ENCODE measurements around the gene TBX6. TPM values are rescaled to one million over a fixed set of nuclear protein-coding genes. Genes with fewer than 3 reads are reported as not detected.

The TBX6 gene
- total RNA-seq, 1 donor from 2014 or later = 2.9 TPM

DNA sequence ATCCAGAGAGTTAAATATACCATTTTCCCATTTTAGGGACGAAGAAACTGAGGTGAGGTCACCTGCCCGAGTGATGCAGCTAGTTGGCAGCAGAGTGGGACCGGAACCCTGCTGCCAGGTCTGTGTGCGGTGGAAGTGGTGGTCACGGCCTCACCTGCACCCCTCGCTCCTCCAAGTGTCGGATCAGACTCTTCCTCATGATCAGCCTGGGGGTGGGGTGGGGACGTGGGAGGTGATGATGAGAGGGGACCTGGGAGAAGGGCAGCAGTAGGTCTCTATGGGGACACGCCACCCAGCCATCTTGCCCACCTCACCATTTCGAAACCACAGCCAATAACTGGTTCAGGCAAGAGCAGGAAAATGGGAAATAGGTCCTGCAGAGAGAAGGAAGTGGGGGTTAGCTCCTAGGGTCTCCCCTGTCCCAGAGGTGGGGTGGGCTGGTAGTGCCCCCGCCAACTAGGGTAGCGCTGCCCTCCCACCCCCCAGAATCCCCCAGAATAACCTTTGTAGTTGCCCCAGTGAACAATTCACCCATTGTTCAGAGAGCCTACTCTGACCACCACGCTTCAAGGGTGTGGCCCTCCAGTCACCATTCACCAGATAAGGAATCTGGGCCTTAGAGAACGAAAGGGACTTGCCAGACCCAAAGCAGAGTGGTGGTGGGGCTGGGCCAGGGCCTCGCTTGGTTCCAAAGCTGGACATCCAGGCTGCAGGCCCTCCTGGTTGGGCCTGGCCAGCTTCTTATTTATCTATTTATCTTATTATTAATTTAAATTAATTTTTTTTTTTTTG lies 16.5 kb upstream of the TBX6 start:
- no peak for DNase-seq (ENCODE audit: low spot score)
- intact Hi-C loops (cut with micrococcal nuclease) = no loop called here
- H3K9me3 Mint-ChIP-seq = no peaks in the 10 kb centered on the region
- H3K27me3 Mint-ChIP-seq (ENCODE audit: low read depth) = no peaks in the 10 kb centered on the region
- H3K27ac Mint-ChIP-seq = no peak overlapping the region
- peaks cover 42% of the 10 kb centered on the region for H3K36me3 Mint-ChIP-seq (ENCODE audit: low read depth)
- H3K4me1 Mint-ChIP-seq (ENCODE audit: low read depth) = no peaks in the 10 kb centered on the region
- no peak overlapping the region for H3K4me3 Mint-ChIP-seq (ENCODE audit: low read depth)

- intact Hi-C loops (cut with micrococcal nuclease) = no loop called here
Observed at GRCh38 chr16:30104492-30104891, 12.8 kb upstream of the TBX6 start.

DNA sequence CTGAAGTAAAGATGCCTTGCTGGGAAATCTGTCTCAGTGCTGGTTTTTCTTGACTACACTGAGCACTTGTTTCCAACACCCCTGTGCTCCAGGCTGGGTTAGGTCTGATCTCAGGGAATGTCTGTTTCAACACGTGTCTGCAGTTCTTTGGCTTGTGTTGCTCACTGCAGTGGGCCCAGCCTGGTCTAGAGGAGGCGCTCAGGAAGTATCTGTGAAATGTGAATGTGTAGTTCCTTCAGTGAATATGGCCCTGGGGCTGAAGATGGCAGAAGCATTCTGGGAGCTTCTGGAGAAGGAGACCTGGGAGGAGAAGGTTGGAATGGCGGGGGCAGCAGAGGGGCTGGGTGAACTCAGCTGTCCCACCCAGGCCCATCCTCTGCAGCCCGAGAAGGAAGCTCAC lies 12.4 kb upstream of the TBX6 start:
- no peak overlapping the region for H3K4me3 Mint-ChIP-seq (ENCODE audit: low read depth)
- H3K36me3 Mint-ChIP-seq (ENCODE audit: low read depth) = peaks cover 27% of the 10 kb centered on the region
- no peaks in the 10 kb centered on the region for H3K9me3 Mint-ChIP-seq
- no peak for DNase-seq (ENCODE audit: low spot score)
- no peaks in the 10 kb centered on the region for H3K27me3 Mint-ChIP-seq (ENCODE audit: low read depth)
- H3K4me1 Mint-ChIP-seq (ENCODE audit: low read depth) = no peaks in the 10 kb centered on the region
- intact Hi-C loops (cut with micrococcal nuclease) = no loop called here
- H3K27ac Mint-ChIP-seq = no peak overlapping the region

More at GRCh38 chr16:30104492-30104891, 12.8 kb upstream of the TBX6 start:
- DNase-seq (ENCODE audit: low spot score) = no peak
- Mint-ChIP-seq H3K27me3 (ENCODE audit: low read depth) (no peaks in the 10 kb centered on the region), H3K4me1 (ENCODE audit: low read depth) (no peaks in the 10 kb centered on the region), H3K4me3 (ENCODE audit: low read depth) (no peak overlapping the region), H3K27ac (no peak overlapping the region), H3K9me3 (no peaks in the 10 kb centered on the region), H3K36me3 (ENCODE audit: low read depth) (peaks cover 27% of the 10 kb centered on the region)

DNA sequence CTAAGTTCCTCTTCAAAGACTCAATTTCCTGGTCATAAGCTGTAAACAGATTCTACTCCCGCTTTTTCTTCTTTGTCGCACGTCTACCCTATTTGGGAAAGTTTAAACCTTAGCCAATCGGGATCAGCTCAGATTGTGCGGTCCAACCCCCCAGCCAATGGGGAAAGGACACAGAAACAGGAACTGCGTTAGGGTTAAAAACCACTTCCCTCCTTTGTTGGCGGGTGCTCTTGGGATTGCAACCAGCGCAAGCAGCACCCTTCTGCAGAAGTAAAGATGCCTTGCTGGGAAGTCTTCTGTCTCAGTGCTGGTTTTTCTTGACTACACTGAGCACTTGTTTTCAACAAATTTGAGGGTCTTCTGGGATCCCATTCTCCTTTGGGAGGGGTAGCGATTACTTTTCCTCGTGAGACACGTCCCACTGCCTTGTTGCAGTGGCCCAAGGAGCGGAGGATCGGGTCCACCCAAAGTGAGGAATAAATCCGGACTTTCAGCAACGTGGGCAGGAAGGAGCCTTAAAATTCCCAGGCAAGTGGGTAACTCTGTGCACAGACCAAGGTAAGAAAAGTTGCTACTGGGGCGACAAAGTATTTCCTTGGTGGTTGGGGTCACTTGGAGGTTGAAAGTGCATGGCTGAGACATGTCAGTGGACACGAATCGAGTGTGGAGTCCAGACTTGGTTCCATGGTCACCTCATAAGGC lies 5.3 kb upstream of the TBX6 start:
- intact Hi-C loops (cut with micrococcal nuclease) = loop anchor here (1.0 to 10.0 kb wide), 2 partner anchors 22 to 308 kb away; partner anchors contain the start of genes PPP4C and ZNF771
- peak overlapping the region; percentile 85 for H3K27ac Mint-ChIP-seq
- peak overlapping the region; percentile 65 for H3K4me3 Mint-ChIP-seq (ENCODE audit: low read depth)
- H3K9me3 Mint-ChIP-seq = peaks cover 24% of the 10 kb centered on the region
- DNase-seq (ENCODE audit: low spot score) = no peak
- no peaks in the 10 kb centered on the region for H3K27me3 Mint-ChIP-seq (ENCODE audit: low read depth)
- H3K36me3 Mint-ChIP-seq (ENCODE audit: low read depth) = peaks cover 41% of the 10 kb centered on the region
- H3K4me1 Mint-ChIP-seq (ENCODE audit: low read depth) = peaks cover 21% of the 10 kb centered on the region

- Mint-ChIP-seq H3K4me1 (ENCODE audit: low read depth) (peaks cover 24% of the 10 kb centered on the region), H3K27ac (peak within 1 kb of the TSS; percentile 86), H3K27me3 (ENCODE audit: low read depth) (no peaks in the 10 kb centered on the region), H3K36me3 (ENCODE audit: low read depth) (peaks cover 41% of the 10 kb centered on the region), H3K4me3 (ENCODE audit: low read depth) (peak within 1 kb of the TSS; percentile 84), H3K9me3 (peaks cover 24% of the 10 kb centered on the region)
- intact Hi-C loops (cut with micrococcal nuclease) = loop anchor here (1.0 to 10.0 kb wide), 2 partner anchors 21 to 309 kb away; partner anchors contain the start of genes PPP4C and ZNF771
- DNase-seq (ENCODE audit: low spot score) = peak; percentile 88
Observed at GRCh38 chr16:30096105-30096861, 4.6 kb upstream of the TBX6 start, which contains the start of gene YPEL3. TSS of gene YPEL3 (minus strand) at chr16:30096213. CDS start at chr16:30095482, 731 bp downstream.

DNA sequence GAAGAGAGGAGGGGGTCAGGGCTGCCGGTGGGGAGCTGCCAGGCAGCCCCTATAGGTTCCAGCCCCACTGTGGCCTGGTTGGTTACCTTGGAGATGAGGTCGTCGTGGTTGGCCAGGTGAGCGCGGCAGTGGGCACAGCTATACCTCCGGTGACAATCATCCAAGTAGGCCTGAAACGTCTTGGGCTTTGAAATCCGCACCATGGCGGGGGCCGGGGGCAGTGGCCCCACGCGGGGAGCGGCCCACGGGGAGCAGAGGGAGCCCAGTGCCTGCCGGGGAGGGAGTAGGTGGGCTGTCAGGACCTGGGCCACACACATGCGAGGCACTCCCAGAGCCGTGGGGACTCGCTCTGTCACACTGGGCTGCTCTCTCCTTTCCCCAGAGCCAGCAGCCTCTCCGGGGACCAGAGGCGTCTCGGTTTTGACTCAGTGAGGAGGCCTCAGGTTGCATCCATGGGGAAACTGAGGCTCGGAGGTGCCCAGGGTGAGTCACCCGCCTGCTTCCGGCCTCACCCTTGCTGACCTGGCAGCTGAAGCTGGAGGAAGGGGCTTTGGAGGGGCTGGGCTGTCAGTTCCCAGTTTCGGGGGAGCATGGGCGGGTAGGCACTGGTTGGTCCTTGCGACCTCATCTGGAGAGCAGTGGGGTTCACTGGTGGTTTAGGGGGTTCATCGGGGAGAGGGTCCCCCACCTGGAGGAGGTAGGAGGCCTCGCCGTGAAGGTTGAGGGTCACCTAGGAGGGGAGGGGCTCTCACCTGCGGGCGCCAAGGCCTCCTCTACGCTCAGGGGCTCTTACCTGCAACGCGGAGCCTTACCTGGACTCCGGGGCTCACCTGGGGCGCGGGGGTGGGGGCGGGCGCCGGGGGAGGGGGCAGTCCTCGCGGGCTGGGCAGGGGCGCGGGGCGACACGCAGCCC lies 3.7 kb upstream of the TBX6 start:
- Mint-ChIP-seq H3K9me3 (peaks cover 24% of the 10 kb centered on the region), H3K4me3 (ENCODE audit: low read depth) (peak overlapping the region; percentile 84), H3K27ac (peak overlapping the region; percentile 86), H3K27me3 (ENCODE audit: low read depth) (no peaks in the 10 kb centered on the region), H3K4me1 (ENCODE audit: low read depth) (peaks cover 27% of the 10 kb centered on the region), H3K36me3 (ENCODE audit: low read depth) (peaks cover 41% of the 10 kb centered on the region)
- intact Hi-C loops (cut with micrococcal nuclease) = loop anchor here (1.0 to 10.0 kb wide), 2 partner anchors 20 to 309 kb away; partner anchors contain the start of genes PPP4C and ZNF771
- no peak for DNase-seq (ENCODE audit: low spot score)

- Mint-ChIP-seq H3K4me1 (ENCODE audit: low read depth) (peaks cover 34% of the 10 kb centered on the region), H3K36me3 (ENCODE audit: low read depth) (peaks cover 41% of the 10 kb centered on the region), H3K27me3 (ENCODE audit: low read depth) (no peaks in the 10 kb centered on the region), H3K27ac (peak overlapping the region; percentile 71), H3K4me3 (ENCODE audit: low read depth) (peak overlapping the region; percentile 84), H3K9me3 (peaks cover 24% of the 10 kb centered on the region)
- intact Hi-C loops (cut with micrococcal nuclease) = loop anchor here (10.0 kb wide), 1 partner anchor 310 kb away; the partner anchor contains the start of gene ZNF771
- DNase-seq (ENCODE audit: low spot score) = no peak
Observed at GRCh38 chr16:30094541-30095165, 2.9 kb upstream of the TBX6 start.

GRCh38 chr16:30092373-30093010 lies 768 bp upstream of the TBX6 start:
- Mint-ChIP-seq H3K9me3 (peaks cover 11% of the 10 kb centered on the region), H3K4me3 (ENCODE audit: low read depth) (peak overlapping the region; percentile 88), H3K4me1 (ENCODE audit: low read depth) (peaks cover 37% of the 10 kb centered on the region), H3K27ac (peak overlapping the region; percentile 97), H3K36me3 (ENCODE audit: low read depth) (peaks cover 34% of the 10 kb centered on the region), H3K27me3 (ENCODE audit: low read depth) (no peaks in the 10 kb centered on the region)
- intact Hi-C loops (cut with micrococcal nuclease) = loop anchor here (1.0 to 10.0 kb wide), 4 partner anchors 18 to 566 kb away; partner anchors contain the start of genes ALDOA, FBRS, PPP4C and ZNF771
- peak; percentile 73 for DNase-seq (ENCODE audit: low spot score)

GRCh38 chr16:30090610-30091331 lies 953 bp downstream of the TBX6 start:
- Mint-ChIP-seq H3K27me3 (ENCODE audit: low read depth) (no peaks in the 10 kb centered on the region), H3K4me1 (ENCODE audit: low read depth) (peaks cover 37% of the 10 kb centered on the region), H3K4me3 (ENCODE audit: low read depth) (peak overlapping the region; percentile 31), H3K36me3 (ENCODE audit: low read depth) (peaks cover 29% of the 10 kb centered on the region), H3K27ac (peak overlapping the region; percentile 67), H3K9me3 (no peaks in the 10 kb centered on the region)
- DNase-seq (ENCODE audit: low spot score) = no peak
- intact Hi-C loops (cut with micrococcal nuclease) = loop anchor here (10.0 kb wide), 1 partner anchor 314 kb away; the partner anchor contains the start of gene ZNF771

DNA sequence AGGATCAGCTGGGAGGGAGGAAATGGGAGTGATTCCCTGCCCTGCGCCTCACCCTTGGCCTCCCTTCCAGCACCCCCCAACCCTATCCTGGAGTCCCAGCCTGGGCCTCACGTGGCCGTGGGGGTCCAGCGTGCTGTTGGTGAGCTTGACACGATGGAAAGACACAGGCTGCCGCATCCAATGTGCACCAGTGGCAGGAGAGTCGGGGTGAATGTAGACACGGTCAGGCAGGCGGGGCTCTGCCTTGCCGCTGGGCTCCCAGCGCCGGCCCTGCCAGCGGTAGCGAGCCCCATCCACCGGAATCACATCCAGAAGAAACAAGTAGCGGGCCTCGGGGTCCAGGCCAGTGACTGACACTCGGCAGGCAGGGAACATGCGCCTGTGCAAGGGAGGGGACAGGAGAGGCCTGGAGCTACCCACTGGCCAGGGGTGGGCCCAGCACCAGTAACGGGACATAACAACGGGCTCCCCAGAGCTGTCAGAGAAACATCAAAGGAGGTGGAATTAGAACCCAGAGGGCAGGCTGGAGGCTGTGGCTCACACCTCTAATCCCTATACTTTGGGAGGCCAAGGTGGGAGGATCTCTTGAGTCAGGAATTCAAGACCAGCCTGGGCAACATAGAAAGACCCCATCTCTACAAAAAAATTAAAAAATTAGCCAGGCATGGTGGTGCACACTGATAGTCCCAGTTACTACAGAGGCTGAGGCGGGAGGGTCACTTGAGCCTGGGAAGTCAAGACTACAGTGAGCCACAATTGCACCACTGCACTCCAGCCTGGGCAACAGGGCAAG lies 2.7 kb downstream of the TBX6 start:
- Mint-ChIP-seq H3K27ac (peak overlapping the region; percentile 67), H3K4me3 (ENCODE audit: low read depth) (no peak overlapping the region), H3K27me3 (ENCODE audit: low read depth) (no peaks in the 10 kb centered on the region), H3K4me1 (ENCODE audit: low read depth) (peaks cover 27% of the 10 kb centered on the region), H3K9me3 (no peaks in the 10 kb centered on the region), H3K36me3 (ENCODE audit: low read depth) (peaks cover 24% of the 10 kb centered on the region)
- intact Hi-C loops (cut with micrococcal nuclease) = no loop called here
- DNase-seq (ENCODE audit: low spot score) = no peak
